A673 (cell line): ENCODE data around the gene GMDS.

Experiments used
- CTCF ChIP-seq: fragments of 300-800, 200-600 bp; sonication (generic); conservative IDR thresholded peaks from 2 replicates; pipeline ENCODE4 v1.5.1; 2017; ENCODE audit warnings: low read depth, mild to moderate bottlenecking, antibody characterized with exemption, low read length, moderate library complexity, mixed read lengths
- EZH2 ChIP-seq: fragments of 200-600 bp; sonication (generic); IDR thresholded peaks from 2 replicates; pipeline ENCODE4 v1.6.1; 2017; ENCODE audit warnings: borderline replicate concordance, low read depth, mild to moderate bottlenecking, mixed read lengths, antibody characterized with exemption, low read length; ENCODE audit not compliant: poor library complexity, severe bottlenecking

GRCh38 chr6:1749041-1749440 lies 496.4 kb downstream of the GMDS start:
- TF ChIP-seq CTCF (no peak), EZH2 (no peak)
